LNCAP (cell line): ENCODE measurements around the gene FBXO5.

ENCODE experiments used
- TF ChIP-seq, protein P1 (sequence below): fragments of 450-650 bp; IDR thresholded peaks from 2 replicates; pipeline ENCODE4 v1.5.1; 2017; ENCODE audit warnings: mild to moderate bottlenecking

Gene FBXO5

DNA sequence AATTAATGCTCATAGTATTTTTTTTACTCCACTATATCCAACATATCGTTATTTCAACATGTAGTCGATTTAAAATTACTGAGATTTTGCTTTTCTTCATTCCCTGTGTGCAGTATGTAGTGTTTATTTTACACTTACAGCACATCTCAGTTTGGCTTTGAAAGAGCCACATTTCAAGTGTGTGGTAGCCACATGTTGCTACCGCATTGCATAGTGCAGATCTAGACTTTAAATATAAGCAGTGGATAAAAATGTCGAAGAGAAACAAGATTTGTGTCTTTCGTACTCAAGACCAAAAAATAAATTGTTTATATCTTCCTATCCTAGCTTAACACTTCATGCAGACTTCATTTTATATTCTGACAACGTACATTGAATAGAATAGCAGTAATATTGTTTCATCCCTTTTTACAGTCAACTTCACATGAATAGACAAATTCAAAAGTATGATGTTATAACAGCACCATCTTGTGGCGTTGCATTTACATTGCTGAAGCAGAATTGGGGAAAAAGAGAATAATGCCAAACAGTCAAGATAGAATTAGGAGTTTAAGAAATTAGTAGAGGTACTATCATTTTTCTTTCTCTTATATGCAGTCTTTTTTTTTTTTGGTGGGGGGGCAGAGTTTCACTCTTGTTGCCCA lies 29.9 kb downstream of the FBXO5 start:
- TF ChIP-seq, protein P1, sequence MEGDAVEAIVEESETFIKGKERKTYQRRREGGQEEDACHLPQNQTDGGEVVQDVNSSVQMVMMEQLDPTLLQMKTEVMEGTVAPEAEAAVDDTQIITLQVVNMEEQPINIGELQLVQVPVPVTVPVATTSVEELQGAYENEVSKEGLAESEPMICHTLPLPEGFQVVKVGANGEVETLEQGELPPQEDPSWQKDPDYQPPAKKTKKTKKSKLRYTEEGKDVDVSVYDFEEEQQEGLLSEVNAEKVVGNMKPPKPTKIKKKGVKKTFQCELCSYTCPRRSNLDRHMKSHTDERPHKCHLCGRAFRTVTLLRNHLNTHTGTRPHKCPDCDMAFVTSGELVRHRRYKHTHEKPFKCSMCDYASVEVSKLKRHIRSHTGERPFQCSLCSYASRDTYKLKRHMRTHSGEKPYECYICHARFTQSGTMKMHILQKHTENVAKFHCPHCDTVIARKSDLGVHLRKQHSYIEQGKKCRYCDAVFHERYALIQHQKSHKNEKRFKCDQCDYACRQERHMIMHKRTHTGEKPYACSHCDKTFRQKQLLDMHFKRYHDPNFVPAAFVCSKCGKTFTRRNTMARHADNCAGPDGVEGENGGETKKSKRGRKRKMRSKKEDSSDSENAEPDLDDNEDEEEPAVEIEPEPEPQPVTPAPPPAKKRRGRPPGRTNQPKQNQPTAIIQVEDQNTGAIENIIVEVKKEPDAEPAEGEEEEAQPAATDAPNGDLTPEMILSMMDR = peak; percentile 85

DNA sequence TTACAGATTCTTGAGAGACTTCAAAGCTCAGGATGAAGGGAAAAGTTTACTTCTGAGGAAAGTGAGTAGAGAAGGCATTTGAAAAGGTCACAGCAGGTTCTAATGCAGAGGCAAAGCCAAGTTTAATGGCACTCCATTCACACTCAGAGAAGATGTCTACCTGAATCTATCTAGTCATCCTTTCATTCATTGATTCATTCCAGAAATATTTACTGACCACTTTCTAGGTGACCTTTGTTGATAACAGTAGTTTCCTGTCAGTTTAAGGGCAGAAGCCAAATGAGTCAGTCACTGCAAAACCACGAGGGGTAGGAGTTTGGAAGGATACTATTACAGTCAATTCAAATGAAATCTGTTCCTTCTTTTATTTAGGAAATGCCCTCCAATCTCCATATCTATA lies 30.8 kb downstream of the FBXO5 start:
- TF ChIP-seq, protein P1 = no peak

DNA sequence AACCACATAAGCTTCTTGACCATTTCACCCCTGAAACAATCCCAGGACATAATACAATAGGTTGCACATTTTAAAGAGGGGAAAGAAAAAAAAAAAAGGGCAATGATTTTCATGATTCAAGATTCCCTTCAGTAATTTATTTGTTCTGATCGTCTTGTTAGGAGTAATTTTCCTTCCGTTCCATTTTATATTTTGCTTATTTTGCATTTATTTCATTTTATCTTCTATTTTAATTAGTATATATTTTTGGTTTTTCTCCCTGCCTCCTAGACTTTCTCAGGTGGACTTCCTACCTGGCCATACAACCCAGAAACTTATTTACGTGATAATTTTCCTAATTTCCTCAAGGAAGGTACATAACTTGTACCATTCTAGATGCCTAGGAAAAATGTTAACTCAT lies 32.6 kb downstream of the FBXO5 start:
- TF ChIP-seq, protein P1 = no peak

DNA sequence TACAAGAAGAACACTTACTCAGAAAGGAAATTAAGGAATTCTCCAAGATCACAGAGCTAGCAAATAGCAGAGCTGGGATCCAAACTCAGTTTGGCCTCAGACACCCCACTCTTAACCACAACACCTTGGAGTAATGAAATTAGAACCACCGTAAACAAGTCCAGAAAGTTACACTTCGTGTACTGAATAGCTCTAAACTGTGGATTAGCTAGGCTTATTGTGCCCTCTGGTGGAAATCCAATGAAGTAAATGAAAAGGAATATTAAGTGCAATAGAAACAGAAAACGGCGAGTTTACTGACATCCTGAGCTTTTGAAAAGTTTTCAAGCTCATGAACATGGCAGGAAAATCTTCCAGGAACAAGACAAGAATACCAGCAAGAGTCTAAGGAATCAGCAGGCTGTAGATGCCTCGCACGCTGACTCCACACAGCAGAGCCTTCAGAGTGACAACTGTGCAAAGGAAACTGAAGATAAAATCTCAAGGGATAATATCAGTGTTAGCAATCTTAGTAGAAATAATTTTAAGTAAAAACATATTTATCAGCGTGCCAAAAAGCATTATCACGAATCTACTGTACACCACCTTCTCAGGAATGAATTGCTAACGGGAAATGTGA lies 34.6 kb downstream of the FBXO5 start:
- TF ChIP-seq, protein P1 = peak; percentile 69

DNA sequence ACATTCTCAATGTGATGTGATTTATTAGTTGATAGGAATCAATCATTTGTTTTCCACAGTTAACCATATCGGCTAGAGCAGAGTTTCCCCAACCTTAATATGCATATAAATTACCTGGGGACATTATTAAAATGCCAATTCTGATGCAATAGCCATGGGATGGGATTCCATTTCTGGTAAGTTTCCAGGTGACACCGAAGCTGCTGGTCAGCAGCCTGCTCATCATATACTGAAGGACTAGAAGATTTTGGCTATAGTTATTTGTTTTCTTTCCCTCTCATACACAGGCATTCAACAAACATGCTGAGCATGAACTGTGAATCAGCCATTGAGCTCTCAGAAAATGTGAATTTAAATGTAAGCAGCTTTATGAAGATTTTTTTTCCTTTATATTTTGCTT lies 35.8 kb downstream of the FBXO5 start:
- TF ChIP-seq, protein P1 = no peak

DNA sequence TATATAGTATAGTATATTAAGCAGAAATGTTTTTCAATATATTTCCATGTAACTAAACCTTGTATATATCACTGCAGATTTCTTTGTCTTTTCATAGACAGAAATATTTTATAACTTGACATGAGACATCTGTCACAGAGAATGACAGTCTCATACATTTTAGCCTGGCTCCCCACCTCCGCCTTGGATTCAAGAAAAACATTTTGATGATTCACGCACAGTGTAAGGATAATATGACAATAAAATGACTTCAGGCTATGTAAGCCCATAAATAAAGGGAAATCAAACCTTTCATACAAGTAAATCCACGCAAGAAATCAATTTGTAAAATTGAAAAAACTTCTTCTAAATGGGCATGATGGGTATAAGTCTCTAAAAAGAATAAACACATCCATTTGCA lies 36.4 kb downstream of the FBXO5 start:
- TF ChIP-seq, protein P1 = no peak

DNA sequence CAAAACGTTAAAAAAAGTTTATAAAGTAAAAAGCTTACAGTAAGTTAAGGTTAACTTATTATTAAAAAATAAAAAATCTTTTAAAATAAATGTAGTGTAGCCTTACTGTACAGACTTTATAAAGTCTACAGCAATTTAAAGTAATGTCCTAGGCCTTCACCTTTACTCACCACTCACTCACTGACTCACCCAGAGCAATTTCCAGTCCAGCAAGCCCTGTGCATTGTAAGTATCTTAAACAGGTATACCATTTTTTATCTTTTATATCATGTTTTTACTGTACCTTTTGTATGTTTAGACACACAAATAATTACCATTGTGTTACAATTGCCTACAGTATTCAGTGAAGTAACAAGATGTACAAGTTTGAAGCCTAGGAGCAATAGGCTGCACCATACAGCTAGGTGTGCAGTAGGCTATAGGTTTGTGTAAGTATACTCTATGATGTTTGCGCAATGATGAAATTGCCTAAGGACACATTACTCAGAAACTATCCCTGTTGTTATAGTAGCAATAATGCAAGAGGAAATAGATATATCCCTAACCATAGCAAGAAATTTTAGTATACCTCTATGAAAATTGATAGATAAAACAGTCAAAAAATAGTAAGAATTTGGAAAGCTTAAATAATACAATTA lies 39.5 kb downstream of the FBXO5 start:
- TF ChIP-seq, protein P1 = no peak
